KMS-11 (cell line): ENCODE measurements around the gene PIGR.
"Not testable (repeated sequence)": the region's sequence is repeated elsewhere in the genome, so short reads cannot be mapped to it uniquely, and the experiment has no call there.

Source experiments
- H2AFZ ChIP-seq: fragments of 200-600 bp; sonication (generic); 2 replicates; pipeline ENCODE4 v1.6.1; 2016; ENCODE audit warnings: antibody characterized with exemption, mixed run types, low read depth
- H3K27ac ChIP-seq: fragments of 200-600 bp; sonication (generic); 2 replicates; pipeline ENCODE4 v1.6.1; 2016; ENCODE audit warnings: mild to moderate bottlenecking, mixed run types
- H3K27me3 ChIP-seq: fragments of 200-600 bp; sonication (generic); 2 replicates; pipeline ENCODE4 v1.6.1; 2017; ENCODE audit warnings: mild to moderate bottlenecking, low read depth, mixed run types, moderate library complexity; ENCODE audit not compliant: insufficient read depth
- H3K36me3 ChIP-seq: fragments of 200-600 bp; sonication (generic); 2 replicates; pipeline ENCODE4 v1.6.1; 2017; ENCODE audit warnings: mild to moderate bottlenecking, mixed run types; ENCODE audit not compliant: insufficient read depth
- H3K4me1 ChIP-seq: fragments of 200-600 bp; sonication (generic); 2 replicates; pipeline ENCODE4 v1.6.1; 2016; ENCODE audit warnings: mild to moderate bottlenecking, low read depth, mixed run types; ENCODE audit not compliant: poor library complexity, severe bottlenecking
- H3K4me2 ChIP-seq: fragments of 200-600 bp; sonication (generic); 2 replicates; pipeline ENCODE4 v1.7.0; 2016; ENCODE audit warnings: mild to moderate bottlenecking, mixed run types
- H3K4me3 ChIP-seq: fragments of 200-600 bp; sonication (generic); IDR thresholded peaks from 2 replicates; pipeline ENCODE4 v1.6.1; 2017; ENCODE audit warnings: low read depth, low read length, mixed read lengths; ENCODE audit not compliant: insufficient read depth
- H3K79me2 ChIP-seq: fragments of 200-600 bp; sonication (generic); 2 replicates; pipeline ENCODE4 v1.6.1; 2016; ENCODE audit warnings: low read depth, mixed run types; ENCODE audit not compliant: insufficient read depth
- H3K9ac ChIP-seq: fragments of 200-600 bp; sonication (generic); 2 replicates; pipeline ENCODE4 v1.6.1; 2016; ENCODE audit warnings: mild to moderate bottlenecking, mixed run types
- H4K20me1 ChIP-seq: fragments of 200-600 bp; sonication (generic); 2 replicates; pipeline ENCODE4 v1.6.1; 2016; ENCODE audit warnings: mild to moderate bottlenecking, mixed run types; ENCODE audit not compliant: insufficient read depth
- CTCF ChIP-seq: fragments of 200-600 bp; sonication (generic); conservative IDR thresholded peaks from 2 replicates; pipeline ENCODE4 v1.6.1; 2017; ENCODE audit warnings: low read depth, mild to moderate bottlenecking, antibody characterized with exemption, low read length, moderate library complexity, mixed read lengths

PIGR gene

GRCh38 chr1:206929524-206929923 lies 16.7 kb downstream of the PIGR start:
- H3K4me2 ChIP-seq, result no peak overlapping the region
- H3K4me3 ChIP-seq, result no peak overlapping the region

GRCh38 chr1:206926286-206926685 lies 20.0 kb downstream of the PIGR start:
- Histone ChIP-seq H3K9ac (no peak overlapping the region), H3K4me1 (peaks cover 3% of the 10 kb centered on the region), H3K27me3 (no peaks in the 10 kb centered on the region), H3K36me3 (no peaks in the 10 kb centered on the region), H3K4me3 (no peak overlapping the region), H3K79me2 (no peaks in the 10 kb centered on the region), H4K20me1 (no peaks in the 10 kb centered on the region), H2AFZ (no peak overlapping the region), H3K27ac (no peak overlapping the region), H3K4me2 (no peak overlapping the region)
- TF ChIP-seq CTCF, result no peak

More at GRCh38 chr1:206929524-206929923, 16.7 kb downstream of the PIGR start:
- no peak for TF ChIP-seq CTCF
- Histone ChIP-seq H3K4me1 (no peaks in the 10 kb centered on the region), H2AFZ (no peak overlapping the region), H3K36me3 (no peaks in the 10 kb centered on the region), H3K9ac (no peak overlapping the region), H4K20me1 (no peaks in the 10 kb centered on the region), H3K79me2 (no peaks in the 10 kb centered on the region), H3K27ac (no peak overlapping the region), H3K27me3 (no peaks in the 10 kb centered on the region)

- no peaks in the 10 kb centered on the region for H4K20me1 ChIP-seq
- H3K4me1 ChIP-seq, result peaks cover 3% of the 10 kb centered on the region
- no peak overlapping the region for H3K4me3 ChIP-seq
- no peak overlapping the region for H3K4me2 ChIP-seq
- TF ChIP-seq CTCF, result no peak
- no peak overlapping the region for H3K27ac ChIP-seq
- H3K36me3 ChIP-seq, result no peaks in the 10 kb centered on the region
- H3K9ac ChIP-seq, result no peak overlapping the region
- H3K27me3 ChIP-seq, result no peaks in the 10 kb centered on the region
- no peak overlapping the region for H2AFZ ChIP-seq
- no peaks in the 10 kb centered on the region for H3K79me2 ChIP-seq
These were observed 21.0 kb downstream of the PIGR start for GRCh38 chr1:206925106-206925736.

GRCh38 chr1:206924592-206925105 lies 21.6 kb downstream of the PIGR start:
- Histone ChIP-seq H2AFZ (no peak overlapping the region), H3K4me1 (peaks cover 3% of the 10 kb centered on the region), H3K79me2 (no peaks in the 10 kb centered on the region), H3K4me2 (no peak overlapping the region), H3K27ac (no peak overlapping the region), H3K27me3 (no peaks in the 10 kb centered on the region), H4K20me1 (no peaks in the 10 kb centered on the region), H3K36me3 (no peaks in the 10 kb centered on the region), H3K4me3 (no peak overlapping the region), H3K9ac (no peak overlapping the region)
- TF ChIP-seq CTCF, result no peak

- H2AFZ ChIP-seq, H4K20me1 ChIP-seq, H3K9ac ChIP-seq, H3K4me2 ChIP-seq, H3K27me3 ChIP-seq, H3K4me1 ChIP-seq, H3K27ac ChIP-seq, H3K4me3 ChIP-seq, H3K79me2 ChIP-seq, H3K36me3 ChIP-seq: not testable (repeated sequence)
These were observed 22.2 kb downstream of the PIGR start for GRCh38 chr1:206923961-206924557.
